Activated naive CD8-positive, alpha-beta T cell treated with anti-CD3 and anti-CD28 coated beads, Interleukin-2, amount 10 ng/mL, durations not matched to agents 7 days and 5 days (primary cell): Measurements from ENCODE around the gene CNOT10. TPM values are rescaled to one million over a fixed set of nuclear protein-coding genes. Genes with fewer than 3 reads are reported as not detected.
"Not testable (repeated sequence)": the region's sequence is repeated elsewhere in the genome, so short reads cannot be mapped to it uniquely, and the experiment has no call there.

Experiments used
- ATAC-seq: fragments of 150-1000 bp; cut with Tn5 transposase; one replicate; pipeline ENCODE4 v1.10.0; 2021; ENCODE audit warnings: low read depth, moderate library complexity
- POLR2A ChIA-PET: fragments of 350-600 bp; sonication (Branson Sonifier 250); formaldehyde crosslinking; loops from one replicate; lab custom pipeline; 2021; ENCODE audit warnings: antibody characterized with exemption; lab: Charles Lee
- DNase-seq: peaks from one replicate; pipeline ENCODE4 v3.0.0; 2021
- H3K27ac Mint-ChIP-seq: one replicate; pipeline ENCODE4 v1.8.0; 2022; ENCODE audit warnings: mild to moderate bottlenecking, mixed read lengths
- H3K27me3 Mint-ChIP-seq: one replicate; pipeline ENCODE4 v1.8.0; 2022; ENCODE audit warnings: mild to moderate bottlenecking, moderate library complexity, mixed read lengths
- H3K36me3 Mint-ChIP-seq: one replicate; pipeline ENCODE4 v1.8.0; 2021; ENCODE audit warnings: mild to moderate bottlenecking, mixed read lengths
- H3K4me1 Mint-ChIP-seq: one replicate; pipeline ENCODE4 v1.8.0; 2021; ENCODE audit warnings: mixed read lengths
- H3K4me3 Mint-ChIP-seq: one replicate; pipeline ENCODE4 v1.8.0; 2022; ENCODE audit warnings: mild to moderate bottlenecking, moderate library complexity, mixed read lengths
- H3K9me3 Mint-ChIP-seq: one replicate; pipeline ENCODE4 v1.8.0; 2021; ENCODE audit warnings: mixed read lengths
- total RNA-seq, 2 experiments: library from RNA; stranded (reverse); gene quantifications; one replicate each; pipeline ENCODE4 v1.2.3, GENCODE V29; 2021

Gene CNOT10
- total RNA-seq, 2 experiments from 2014 or later, result 56.0 to 62.9 TPM

DNA sequence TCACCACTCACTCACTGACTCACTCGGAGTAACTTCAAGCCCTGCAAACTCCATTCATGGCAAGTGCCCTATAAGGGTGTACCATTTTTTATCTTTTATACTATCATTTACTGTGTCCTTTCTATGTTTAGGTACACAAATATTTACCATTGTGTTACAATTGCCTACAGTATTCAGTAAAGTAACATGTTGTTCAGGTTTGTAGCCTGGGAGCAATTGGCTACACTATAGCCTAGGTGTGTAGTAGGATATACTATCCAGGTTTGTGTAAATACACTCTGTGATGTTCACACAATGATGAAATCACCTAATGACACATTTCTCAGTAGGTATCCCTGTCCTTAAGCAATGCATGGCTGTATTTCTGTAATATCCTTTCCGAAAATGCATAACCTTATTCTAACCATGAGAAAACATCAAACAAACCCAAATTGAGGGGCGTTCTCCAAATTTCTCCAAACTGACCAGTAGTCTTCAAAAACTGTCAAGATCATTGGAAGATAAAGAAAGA, 17.9 kb upstream of the CNOT10 start:
- no peaks in the 10 kb centered on the region for H3K9me3 Mint-ChIP-seq
- ATAC-seq (no peak), DNase-seq (no peak)
- peaks cover 8% of the 10 kb centered on the region for H3K27me3 Mint-ChIP-seq
- no peak overlapping the region for H3K27ac Mint-ChIP-seq
- H3K36me3 Mint-ChIP-seq, result no peaks in the 10 kb centered on the region
- H3K4me3 Mint-ChIP-seq, result no peak overlapping the region
- POLR2A ChIA-PET, result no interaction called here
- H3K4me1 Mint-ChIP-seq, result no peaks in the 10 kb centered on the region

DNA sequence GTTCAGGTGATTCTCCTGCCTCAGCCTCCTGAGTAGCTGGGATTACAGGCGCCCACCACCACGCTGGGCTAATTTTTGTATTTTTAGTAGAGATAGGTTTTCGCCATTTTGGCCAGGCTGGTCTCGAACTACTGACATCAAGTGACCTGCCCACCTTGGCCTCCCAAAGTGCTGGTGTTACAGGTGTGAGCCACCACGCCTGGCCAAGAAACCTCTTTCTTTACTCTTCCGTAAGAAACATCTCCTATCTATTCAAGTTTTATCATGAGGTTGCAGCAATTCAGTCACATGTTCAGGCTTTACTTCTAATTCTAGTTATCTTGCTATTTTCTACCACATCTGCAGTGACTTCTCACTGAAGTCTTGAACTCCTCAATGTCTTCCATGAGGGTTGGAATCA, 15.8 kb upstream of the CNOT10 start:
- H3K36me3 Mint-ChIP-seq, H3K4me1 Mint-ChIP-seq, H3K27ac Mint-ChIP-seq, H3K9me3 Mint-ChIP-seq, H3K4me3 Mint-ChIP-seq, ATAC-seq, DNase-seq, H3K27me3 Mint-ChIP-seq, POLR2A ChIA-PET: not testable (repeated sequence)

DNA sequence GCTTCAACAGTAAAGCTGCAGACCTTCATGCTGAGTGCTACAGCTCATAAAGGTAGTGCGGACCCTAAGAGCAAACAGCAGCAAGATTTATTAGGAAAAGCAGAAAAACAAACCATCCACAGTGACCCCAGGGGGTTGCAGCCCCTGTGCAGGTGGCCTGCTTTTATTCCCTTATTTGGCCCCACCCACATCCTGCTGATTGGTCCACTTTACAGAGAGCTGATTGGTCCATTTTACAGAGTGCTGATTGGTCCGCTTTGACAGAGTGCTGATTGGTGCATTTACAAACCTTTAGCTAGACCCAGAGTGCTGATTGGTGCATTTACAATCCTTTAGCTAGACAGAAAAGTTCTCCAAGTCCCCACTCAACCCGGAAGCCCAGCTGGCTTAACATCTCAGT, 11.3 kb upstream of the CNOT10 start:
- H3K27ac Mint-ChIP-seq, ATAC-seq, H3K4me3 Mint-ChIP-seq, POLR2A ChIA-PET, H3K36me3 Mint-ChIP-seq, H3K9me3 Mint-ChIP-seq, DNase-seq, H3K4me1 Mint-ChIP-seq: not testable (repeated sequence)
- H3K27me3 Mint-ChIP-seq, result peaks cover 11% of the 10 kb centered on the region

DNA sequence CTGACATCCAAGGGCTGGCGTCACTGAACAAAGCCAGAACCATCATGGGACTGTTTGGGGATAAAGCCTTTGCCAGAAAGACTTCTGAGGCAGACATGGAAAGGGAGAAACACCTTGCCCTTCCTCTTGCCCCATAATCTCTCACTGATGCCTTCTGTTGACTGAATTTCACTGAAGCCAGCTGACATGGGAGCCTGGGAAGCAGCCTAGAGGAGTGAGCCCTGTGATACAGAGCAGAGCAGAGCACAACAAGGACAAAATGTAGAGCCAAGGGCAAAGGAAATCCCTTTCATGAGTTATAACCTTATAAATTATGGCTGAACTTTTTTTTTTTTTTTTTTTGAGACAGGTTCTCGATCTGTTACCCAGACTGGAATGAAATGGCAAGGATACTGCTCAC, 9.8 kb upstream of the CNOT10 start:
- Mint-ChIP-seq H3K27me3 (peaks cover 8% of the 10 kb centered on the region), H3K9me3 (peaks cover 3% of the 10 kb centered on the region), H3K4me1 (peaks cover 3% of the 10 kb centered on the region), H3K36me3 (no peaks in the 10 kb centered on the region), H3K4me3 (no peak overlapping the region), H3K27ac (no peak overlapping the region)
- ATAC-seq, result no peak
- no peak for DNase-seq
- POLR2A ChIA-PET, result no interaction called here

DNA sequence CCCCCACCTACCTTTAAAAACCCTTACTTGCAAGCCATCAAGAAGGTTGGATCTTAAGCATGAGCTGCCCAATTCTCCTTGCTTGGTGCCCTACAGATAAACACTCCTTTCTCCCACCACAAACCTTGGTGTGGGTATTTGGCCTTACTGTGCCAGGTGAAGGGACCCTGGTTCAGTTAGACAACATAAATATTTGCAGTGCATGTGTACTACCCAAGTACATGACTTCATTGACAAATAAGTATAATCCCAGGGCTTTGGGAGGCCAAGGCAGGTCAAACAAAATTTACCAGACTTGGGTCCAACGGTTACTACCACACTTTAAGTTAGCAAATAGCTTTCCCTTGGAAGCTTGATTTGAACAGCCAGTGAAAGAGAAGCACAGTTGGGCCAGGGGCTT, 9.3 kb upstream of the CNOT10 start:
- Mint-ChIP-seq H3K27ac (no peak overlapping the region), H3K27me3 (peaks cover 10% of the 10 kb centered on the region), H3K9me3 (peaks cover 3% of the 10 kb centered on the region), H3K4me1 (peaks cover 3% of the 10 kb centered on the region), H3K36me3 (no peaks in the 10 kb centered on the region), H3K4me3 (no peak overlapping the region)
- POLR2A ChIA-PET, result no interaction called here
- DNase-seq (no peak), ATAC-seq (no peak)

DNA sequence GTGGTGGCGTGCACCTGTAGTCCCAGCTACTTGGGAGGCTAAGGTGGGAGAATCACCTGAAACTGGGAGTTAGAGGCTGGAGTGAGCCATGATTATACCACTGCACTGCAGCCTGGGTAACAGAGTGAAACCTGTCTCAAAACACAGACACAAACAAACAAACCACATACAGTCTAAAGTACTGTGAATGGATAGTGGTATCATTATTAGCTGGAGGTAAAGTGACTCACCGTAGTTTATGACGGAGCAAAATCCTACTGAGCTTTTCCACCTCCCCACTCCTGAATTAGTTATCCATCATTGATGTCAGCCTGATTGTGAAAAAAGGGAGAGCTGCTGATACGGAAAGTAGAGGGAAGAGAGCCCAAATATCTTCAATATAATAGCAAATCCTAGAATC, 3.2 kb upstream of the CNOT10 start:
- H3K4me3 Mint-ChIP-seq, result no peak overlapping the region
- no peak for DNase-seq
- H3K27ac Mint-ChIP-seq, result no peak overlapping the region
- POLR2A ChIA-PET, result no interaction called here
- H3K27me3 Mint-ChIP-seq, result peaks cover 5% of the 10 kb centered on the region
- H3K4me1 Mint-ChIP-seq, result peaks cover 16% of the 10 kb centered on the region
- peaks cover 5% of the 10 kb centered on the region for H3K36me3 Mint-ChIP-seq
- ATAC-seq, result no peak
- no peaks in the 10 kb centered on the region for H3K9me3 Mint-ChIP-seq

DNA sequence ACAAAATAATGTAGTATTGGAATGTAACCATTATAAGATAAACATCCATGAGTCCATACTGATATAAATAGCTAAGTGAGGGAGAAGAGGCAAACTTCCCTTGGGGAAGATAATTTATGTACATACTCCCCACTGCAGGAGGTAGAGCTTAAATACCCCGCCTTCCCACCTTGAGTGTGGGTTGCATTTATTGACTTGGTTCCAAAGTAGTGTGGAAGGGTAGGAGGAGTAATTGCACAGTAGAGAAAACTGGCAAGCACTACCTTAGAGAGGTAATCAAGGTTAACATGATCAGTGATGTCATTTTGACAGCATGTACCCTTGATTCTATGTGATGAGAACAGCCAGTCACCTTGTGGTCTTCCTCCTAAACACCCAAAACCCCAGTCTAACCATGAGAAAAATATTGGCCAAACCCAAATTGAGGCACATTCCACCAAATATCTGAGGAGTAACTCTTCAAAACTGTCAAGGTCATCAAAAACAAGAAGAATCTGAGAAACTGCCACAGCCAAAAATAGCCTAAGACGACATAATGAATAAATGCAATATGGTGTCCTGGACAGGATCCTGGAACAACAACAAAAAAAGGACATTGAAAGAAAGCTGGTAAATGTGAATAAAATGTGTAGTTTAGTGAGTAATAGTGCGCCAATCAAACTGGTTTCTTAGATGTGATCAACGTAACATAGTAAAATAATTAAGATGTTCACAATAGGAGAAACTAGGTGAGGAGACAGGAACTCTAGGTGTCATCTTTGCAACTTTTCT, 774 bp upstream of the CNOT10 start:
- peaks cover 13% of the 10 kb centered on the region for H3K36me3 Mint-ChIP-seq
- H3K4me1 Mint-ChIP-seq, result peaks cover 22% of the 10 kb centered on the region
- H3K9me3 Mint-ChIP-seq, result no peaks in the 10 kb centered on the region
- peak overlapping the region; percentile 90 for H3K27ac Mint-ChIP-seq
- no peak for ATAC-seq
- POLR2A ChIA-PET, result interaction anchor here (0.6 to 1.2 kb wide), 4 partner anchors 18 to 199 kb away, joined by 3 to 5 read pairs (median 4); no protein-coding TSS in a partner anchor
- H3K4me3 Mint-ChIP-seq, result peak overlapping the region; percentile 92
- DNase-seq, result no peak
- H3K27me3 Mint-ChIP-seq, result peaks cover 2% of the 10 kb centered on the region

DNA sequence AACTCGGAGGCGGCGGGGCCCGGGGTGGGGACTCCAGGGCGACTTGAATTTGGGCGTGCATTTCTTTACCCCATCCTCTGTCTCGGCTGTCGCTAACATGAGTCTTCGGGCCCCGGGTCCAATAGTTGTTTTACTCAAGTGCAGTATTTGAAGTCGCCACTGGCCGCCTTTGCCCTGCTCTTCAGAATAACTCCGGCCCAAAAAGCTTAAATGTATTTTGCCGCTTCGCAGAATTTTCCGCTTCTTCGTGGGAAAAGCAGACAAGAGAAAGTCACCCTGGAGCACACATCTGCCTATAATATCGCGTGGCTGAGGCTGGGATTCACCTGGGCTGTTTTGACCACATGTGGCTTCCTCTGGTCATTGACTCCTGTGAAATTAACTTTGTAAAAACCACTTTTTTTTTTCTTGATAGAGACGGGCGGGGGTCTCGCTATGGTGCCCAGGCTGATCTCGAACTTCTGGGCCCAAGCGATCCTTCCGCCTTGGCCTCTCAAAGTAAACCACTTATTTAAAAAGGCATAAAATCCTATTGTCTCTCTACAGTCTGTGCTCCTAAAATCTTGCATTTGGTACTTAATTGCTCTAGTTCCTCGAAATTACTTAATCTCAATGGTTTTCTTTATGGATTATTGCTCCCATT, 676 bp downstream of the CNOT10 start:
- POLR2A ChIA-PET, result interaction anchor here (1.0 to 1.2 kb wide), 3 partner anchors 17 to 197 kb away, joined by 4 to 5 read pairs (median 4); no protein-coding TSS in a partner anchor
- Mint-ChIP-seq H3K27ac (peak overlapping the region; percentile 90), H3K4me3 (peak overlapping the region; percentile 92), H3K9me3 (no peaks in the 10 kb centered on the region), H3K4me1 (peaks cover 25% of the 10 kb centered on the region), H3K27me3 (no peaks in the 10 kb centered on the region), H3K36me3 (peaks cover 21% of the 10 kb centered on the region)
- DNase-seq, result no peak
- no peak for ATAC-seq

DNA sequence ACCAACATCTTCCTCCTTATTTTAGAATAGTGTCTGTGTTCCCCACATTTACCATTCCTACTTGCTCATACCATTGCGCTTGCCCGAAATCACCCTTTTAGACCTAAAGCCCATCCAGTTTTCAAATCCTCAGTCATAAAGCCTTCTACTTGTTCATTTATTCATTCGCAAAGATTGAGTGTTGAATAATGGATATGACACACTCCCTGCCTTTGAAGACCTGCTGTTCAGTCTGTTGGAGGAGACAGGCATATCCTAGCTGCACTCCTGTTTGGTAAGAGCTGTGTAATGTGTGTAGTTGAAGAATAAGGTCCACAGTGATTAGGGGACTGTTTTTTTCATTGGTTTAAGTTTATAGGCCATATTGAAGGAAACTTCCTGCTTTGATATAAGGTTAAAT, 1.7 kb downstream of the CNOT10 start:
- no peak for DNase-seq
- no peak overlapping the region for H3K27ac Mint-ChIP-seq
- H3K4me3 Mint-ChIP-seq, result peak overlapping the region; percentile 92
- peaks cover 25% of the 10 kb centered on the region for H3K4me1 Mint-ChIP-seq
- no peak for ATAC-seq
- no peaks in the 10 kb centered on the region for H3K9me3 Mint-ChIP-seq
- POLR2A ChIA-PET, result interaction anchor here (0.6 kb wide), 1 partner anchor 97 kb away, joined by 3 read pairs; no protein-coding TSS in a partner anchor
- no peaks in the 10 kb centered on the region for H3K27me3 Mint-ChIP-seq
- H3K36me3 Mint-ChIP-seq, result peaks cover 24% of the 10 kb centered on the region

DNA sequence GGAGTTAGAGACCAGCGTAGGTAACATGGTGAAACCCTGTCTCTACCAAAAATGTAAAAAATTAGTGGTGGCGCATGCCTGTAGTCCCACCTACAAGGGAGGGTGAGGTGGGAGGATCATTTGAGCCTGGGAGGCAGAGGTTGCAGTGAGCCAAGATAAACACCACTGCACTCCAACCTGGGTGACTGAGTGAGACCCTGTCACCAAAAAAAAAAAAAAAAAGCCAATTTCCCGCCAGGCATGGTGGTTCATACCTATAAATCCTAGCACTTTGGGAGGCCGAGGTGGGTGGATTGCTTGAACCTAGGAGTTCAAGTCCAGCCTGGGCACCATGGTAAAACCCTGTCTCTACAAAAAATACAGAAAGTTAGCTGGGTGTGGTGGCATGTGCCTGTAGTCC, 6.9 kb downstream of the CNOT10 start:
- Mint-ChIP-seq H3K4me1 (peaks cover 11% of the 10 kb centered on the region), H3K27me3 (no peaks in the 10 kb centered on the region), H3K4me3 (no peak overlapping the region), H3K27ac (no peak overlapping the region), H3K9me3 (no peaks in the 10 kb centered on the region), H3K36me3 (peaks cover 31% of the 10 kb centered on the region)
- DNase-seq (no peak), ATAC-seq (no peak)
- POLR2A ChIA-PET, result interaction anchor here (0.7 to 0.9 kb wide), 3 partner anchors 16 to 289 kb away, joined by 3 to 6 read pairs (median 3); no protein-coding TSS in a partner anchor

DNA sequence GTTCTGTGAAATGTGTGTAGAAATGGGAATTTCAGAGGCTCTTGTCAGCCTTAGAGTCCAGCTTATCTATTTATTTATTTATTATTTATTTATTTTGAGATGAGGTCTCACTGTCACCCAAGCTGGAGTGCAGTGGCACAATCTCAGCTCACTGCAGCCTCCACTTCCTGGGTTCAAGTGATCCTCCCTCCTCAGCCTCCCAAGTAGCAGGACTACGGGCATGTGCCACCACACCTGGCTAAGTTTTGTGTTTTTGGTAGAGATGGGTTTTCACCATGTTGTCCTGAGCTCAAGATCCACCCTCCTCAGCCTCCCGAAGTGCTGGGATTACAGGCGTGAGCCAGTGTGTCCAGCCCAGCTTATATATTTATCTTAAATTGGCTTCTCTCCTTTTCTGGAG, 11.5 kb downstream of the CNOT10 start:
- H3K4me3 Mint-ChIP-seq, result no peak overlapping the region
- no peak for DNase-seq
- no peaks in the 10 kb centered on the region for H3K9me3 Mint-ChIP-seq
- peaks cover 25% of the 10 kb centered on the region for H3K36me3 Mint-ChIP-seq
- H3K4me1 Mint-ChIP-seq, result peaks cover 3% of the 10 kb centered on the region
- no peaks in the 10 kb centered on the region for H3K27me3 Mint-ChIP-seq
- POLR2A ChIA-PET, result interaction anchor here (0.7 to 1.5 kb wide), 2 partner anchors 10 to 475 kb away, joined by 5 to 7 read pairs; no protein-coding TSS in a partner anchor
- no peak for ATAC-seq
- no peak overlapping the region for H3K27ac Mint-ChIP-seq

DNA sequence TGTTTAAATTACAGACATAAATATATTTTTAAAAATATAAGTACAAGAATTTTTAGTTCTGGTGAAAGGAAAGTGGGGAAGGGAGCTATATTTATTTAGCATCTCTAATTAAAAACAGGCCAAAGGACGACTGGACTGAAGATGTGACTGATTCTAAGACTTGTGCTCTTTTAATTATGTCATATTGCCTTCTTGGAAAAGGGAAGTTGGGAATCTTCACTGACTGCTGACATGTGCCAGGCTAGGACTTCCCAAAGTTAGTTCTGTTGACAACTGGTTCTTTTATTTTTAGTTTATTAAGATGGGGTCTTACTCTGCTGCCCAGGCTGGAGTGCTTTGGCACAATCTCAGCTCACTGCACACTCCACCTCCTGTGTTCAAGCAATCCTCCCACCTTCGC, 13.5 kb downstream of the CNOT10 start:
- no peaks in the 10 kb centered on the region for H3K9me3 Mint-ChIP-seq
- H3K4me3 Mint-ChIP-seq, result no peak overlapping the region
- no peak overlapping the region for H3K27ac Mint-ChIP-seq
- peaks cover 9% of the 10 kb centered on the region for H3K4me1 Mint-ChIP-seq
- POLR2A ChIA-PET, result no interaction called here
- ATAC-seq (no peak), DNase-seq (no peak)
- no peaks in the 10 kb centered on the region for H3K27me3 Mint-ChIP-seq
- H3K36me3 Mint-ChIP-seq, result peaks cover 29% of the 10 kb centered on the region

DNA sequence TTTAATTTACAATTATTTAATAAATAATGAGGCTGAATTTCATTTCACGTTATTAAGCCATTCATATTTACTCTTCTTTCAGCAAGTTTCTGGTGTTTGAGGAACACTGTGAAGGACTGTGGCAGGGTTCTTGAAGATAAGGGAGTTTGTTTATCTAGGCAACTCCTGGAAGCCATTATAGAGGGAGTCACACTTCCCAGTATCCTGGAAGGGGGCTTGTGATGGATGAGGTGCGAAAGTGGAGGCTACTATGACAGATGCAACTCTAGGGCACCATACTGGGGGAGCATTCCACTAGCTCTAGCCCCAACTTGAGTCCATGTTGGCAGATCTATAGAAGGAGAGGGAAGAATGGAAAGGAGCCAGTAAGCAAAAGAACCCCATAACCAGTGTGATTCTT, 14.4 kb downstream of the CNOT10 start:
- POLR2A ChIA-PET, result no interaction called here
- ATAC-seq, result no peak
- Mint-ChIP-seq H3K4me3 (no peak overlapping the region), H3K27me3 (no peaks in the 10 kb centered on the region), H3K4me1 (peaks cover 11% of the 10 kb centered on the region), H3K36me3 (peaks cover 30% of the 10 kb centered on the region), H3K9me3 (no peaks in the 10 kb centered on the region), H3K27ac (no peak overlapping the region)
- no peak for DNase-seq
